Measurements from ENCODE around the gene GFOD2. TPM values are rescaled to one million over a fixed set of nuclear protein-coding genes. Genes with fewer than 3 reads are reported as not detected.

The GFOD2 gene
- total and polyA plus RNA-seq, 2 of the 8 experiments (the other 6 are each of a cell fraction or from before 2014, with no cell fraction given), result 21.4 to 33.2 TPM

DNA sequence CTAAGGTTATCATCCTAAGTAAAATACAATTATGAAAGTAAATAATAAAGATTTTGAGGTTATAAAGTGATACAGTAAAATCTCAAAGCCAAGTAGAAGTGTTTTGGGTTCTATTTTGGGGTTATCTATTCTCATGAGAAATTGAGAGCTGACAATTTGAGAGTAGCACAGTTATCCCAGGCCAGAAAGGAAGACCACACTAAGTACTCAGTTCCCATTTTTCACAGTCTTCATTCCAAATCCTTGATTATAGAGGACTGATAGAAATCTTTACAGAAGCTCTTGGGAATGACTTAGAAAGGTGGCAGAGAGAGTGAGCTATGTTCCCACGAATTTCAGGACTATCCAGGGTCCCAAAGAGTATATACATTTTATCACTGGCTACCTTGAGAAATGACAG is 4.6 kb downstream of the GFOD2 start (continued):
- TF ChIP-seq, protein P1, sequence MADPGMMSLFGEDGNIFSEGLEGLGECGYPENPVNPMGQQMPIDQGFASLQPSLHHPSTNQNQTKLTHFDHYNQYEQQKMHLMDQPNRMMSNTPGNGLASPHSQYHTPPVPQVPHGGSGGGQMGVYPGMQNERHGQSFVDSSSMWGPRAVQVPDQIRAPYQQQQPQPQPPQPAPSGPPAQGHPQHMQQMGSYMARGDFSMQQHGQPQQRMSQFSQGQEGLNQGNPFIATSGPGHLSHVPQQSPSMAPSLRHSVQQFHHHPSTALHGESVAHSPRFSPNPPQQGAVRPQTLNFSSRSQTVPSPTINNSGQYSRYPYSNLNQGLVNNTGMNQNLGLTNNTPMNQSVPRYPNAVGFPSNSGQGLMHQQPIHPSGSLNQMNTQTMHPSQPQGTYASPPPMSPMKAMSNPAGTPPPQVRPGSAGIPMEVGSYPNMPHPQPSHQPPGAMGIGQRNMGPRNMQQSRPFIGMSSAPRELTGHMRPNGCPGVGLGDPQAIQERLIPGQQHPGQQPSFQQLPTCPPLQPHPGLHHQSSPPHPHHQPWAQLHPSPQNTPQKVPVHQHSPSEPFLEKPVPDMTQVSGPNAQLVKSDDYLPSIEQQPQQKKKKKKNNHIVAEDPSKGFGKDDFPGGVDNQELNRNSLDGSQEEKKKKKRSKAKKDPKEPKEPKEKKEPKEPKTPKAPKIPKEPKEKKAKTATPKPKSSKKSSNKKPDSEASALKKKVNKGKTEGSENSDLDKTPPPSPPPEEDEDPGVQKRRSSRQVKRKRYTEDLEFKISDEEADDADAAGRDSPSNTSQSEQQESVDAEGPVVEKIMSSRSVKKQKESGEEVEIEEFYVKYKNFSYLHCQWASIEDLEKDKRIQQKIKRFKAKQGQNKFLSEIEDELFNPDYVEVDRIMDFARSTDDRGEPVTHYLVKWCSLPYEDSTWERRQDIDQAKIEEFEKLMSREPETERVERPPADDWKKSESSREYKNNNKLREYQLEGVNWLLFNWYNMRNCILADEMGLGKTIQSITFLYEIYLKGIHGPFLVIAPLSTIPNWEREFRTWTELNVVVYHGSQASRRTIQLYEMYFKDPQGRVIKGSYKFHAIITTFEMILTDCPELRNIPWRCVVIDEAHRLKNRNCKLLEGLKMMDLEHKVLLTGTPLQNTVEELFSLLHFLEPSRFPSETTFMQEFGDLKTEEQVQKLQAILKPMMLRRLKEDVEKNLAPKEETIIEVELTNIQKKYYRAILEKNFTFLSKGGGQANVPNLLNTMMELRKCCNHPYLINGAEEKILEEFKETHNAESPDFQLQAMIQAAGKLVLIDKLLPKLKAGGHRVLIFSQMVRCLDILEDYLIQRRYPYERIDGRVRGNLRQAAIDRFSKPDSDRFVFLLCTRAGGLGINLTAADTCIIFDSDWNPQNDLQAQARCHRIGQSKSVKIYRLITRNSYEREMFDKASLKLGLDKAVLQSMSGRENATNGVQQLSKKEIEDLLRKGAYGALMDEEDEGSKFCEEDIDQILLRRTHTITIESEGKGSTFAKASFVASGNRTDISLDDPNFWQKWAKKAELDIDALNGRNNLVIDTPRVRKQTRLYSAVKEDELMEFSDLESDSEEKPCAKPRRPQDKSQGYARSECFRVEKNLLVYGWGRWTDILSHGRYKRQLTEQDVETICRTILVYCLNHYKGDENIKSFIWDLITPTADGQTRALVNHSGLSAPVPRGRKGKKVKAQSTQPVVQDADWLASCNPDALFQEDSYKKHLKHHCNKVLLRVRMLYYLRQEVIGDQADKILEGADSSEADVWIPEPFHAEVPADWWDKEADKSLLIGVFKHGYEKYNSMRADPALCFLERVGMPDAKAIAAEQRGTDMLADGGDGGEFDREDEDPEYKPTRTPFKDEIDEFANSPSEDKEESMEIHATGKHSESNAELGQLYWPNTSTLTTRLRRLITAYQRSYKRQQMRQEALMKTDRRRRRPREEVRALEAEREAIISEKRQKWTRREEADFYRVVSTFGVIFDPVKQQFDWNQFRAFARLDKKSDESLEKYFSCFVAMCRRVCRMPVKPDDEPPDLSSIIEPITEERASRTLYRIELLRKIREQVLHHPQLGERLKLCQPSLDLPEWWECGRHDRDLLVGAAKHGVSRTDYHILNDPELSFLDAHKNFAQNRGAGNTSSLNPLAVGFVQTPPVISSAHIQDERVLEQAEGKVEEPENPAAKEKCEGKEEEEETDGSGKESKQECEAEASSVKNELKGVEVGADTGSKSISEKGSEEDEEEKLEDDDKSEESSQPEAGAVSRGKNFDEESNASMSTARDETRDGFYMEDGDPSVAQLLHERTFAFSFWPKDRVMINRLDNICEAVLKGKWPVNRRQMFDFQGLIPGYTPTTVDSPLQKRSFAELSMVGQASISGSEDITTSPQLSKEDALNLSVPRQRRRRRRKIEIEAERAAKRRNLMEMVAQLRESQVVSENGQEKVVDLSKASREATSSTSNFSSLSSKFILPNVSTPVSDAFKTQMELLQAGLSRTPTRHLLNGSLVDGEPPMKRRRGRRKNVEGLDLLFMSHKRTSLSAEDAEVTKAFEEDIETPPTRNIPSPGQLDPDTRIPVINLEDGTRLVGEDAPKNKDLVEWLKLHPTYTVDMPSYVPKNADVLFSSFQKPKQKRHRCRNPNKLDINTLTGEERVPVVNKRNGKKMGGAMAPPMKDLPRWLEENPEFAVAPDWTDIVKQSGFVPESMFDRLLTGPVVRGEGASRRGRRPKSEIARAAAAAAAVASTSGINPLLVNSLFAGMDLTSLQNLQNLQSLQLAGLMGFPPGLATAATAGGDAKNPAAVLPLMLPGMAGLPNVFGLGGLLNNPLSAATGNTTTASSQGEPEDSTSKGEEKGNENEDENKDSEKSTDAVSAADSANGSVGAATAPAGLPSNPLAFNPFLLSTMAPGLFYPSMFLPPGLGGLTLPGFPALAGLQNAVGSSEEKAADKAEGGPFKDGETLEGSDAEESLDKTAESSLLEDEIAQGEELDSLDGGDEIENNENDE (IDR thresholded peaks at IDR 0.05; ENCODE audit: insufficient replicate concordance, low read length), result no peak
- TF ChIP-seq RBBP5 (IDR thresholded peaks at IDR 0.05; ENCODE audit: borderline replicate concordance, low read depth, low read length), result no peak
- no peak for TF ChIP-seq SP2 (IDR thresholded peaks at IDR 0.05; ENCODE audit: low read length)
- TF ChIP-seq, protein P2, sequence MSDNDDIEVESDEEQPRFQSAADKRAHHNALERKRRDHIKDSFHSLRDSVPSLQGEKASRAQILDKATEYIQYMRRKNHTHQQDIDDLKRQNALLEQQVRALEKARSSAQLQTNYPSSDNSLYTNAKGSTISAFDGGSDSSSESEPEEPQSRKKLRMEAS (IDR thresholded peaks at IDR 0.05), result no peak
- TF ChIP-seq CEBPB (IDR thresholded peaks at IDR 0.05; ENCODE audit: low read depth, low read length), result no peak
- TF ChIP-seq, protein P3, sequence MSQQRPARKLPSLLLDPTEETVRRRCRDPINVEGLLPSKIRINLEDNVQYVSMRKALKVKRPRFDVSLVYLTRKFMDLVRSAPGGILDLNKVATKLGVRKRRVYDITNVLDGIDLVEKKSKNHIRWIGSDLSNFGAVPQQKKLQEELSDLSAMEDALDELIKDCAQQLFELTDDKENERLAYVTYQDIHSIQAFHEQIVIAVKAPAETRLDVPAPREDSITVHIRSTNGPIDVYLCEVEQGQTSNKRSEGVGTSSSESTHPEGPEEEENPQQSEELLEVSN (IDR thresholded peaks at IDR 0.05), result no peak
- no peak for TF ChIP-seq CBX5 (IDR thresholded peaks at IDR 0.05; ENCODE audit: low read depth, low read length)
- no peak for TF ChIP-seq TEAD4 (IDR thresholded peaks at IDR 0.05; ENCODE audit: low read depth, low read length)
- TF ChIP-seq, protein P4, sequence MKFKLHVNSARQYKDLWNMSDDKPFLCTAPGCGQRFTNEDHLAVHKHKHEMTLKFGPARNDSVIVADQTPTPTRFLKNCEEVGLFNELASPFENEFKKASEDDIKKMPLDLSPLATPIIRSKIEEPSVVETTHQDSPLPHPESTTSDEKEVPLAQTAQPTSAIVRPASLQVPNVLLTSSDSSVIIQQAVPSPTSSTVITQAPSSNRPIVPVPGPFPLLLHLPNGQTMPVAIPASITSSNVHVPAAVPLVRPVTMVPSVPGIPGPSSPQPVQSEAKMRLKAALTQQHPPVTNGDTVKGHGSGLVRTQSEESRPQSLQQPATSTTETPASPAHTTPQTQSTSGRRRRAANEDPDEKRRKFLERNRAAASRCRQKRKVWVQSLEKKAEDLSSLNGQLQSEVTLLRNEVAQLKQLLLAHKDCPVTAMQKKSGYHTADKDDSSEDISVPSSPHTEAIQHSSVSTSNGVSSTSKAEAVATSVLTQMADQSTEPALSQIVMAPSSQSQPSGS (IDR thresholded peaks at IDR 0.05; ENCODE audit: low read length), result no peak

Measured in H1 (cell line).